GM21447 (cell line): ENCODE results near the gene CD209.
"Not testable (repeated sequence)": the region's sequence is repeated elsewhere in the genome, so short reads cannot be mapped to it uniquely, and the experiment has no call there.

Experiments
- ATAC-seq: cut with Tn5 transposase; IDR thresholded peaks from one replicate; pipeline ENCODE4 v1.9.1; 2021; ENCODE audit not compliant: unreplicated experiment

CD209 gene, protein sequence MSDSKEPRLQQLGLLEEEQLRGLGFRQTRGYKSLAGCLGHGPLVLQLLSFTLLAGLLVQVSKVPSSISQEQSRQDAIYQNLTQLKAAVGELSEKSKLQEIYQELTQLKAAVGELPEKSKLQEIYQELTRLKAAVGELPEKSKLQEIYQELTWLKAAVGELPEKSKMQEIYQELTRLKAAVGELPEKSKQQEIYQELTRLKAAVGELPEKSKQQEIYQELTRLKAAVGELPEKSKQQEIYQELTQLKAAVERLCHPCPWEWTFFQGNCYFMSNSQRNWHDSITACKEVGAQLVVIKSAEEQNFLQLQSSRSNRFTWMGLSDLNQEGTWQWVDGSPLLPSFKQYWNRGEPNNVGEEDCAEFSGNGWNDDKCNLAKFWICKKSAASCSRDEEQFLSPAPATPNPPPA

DNA sequence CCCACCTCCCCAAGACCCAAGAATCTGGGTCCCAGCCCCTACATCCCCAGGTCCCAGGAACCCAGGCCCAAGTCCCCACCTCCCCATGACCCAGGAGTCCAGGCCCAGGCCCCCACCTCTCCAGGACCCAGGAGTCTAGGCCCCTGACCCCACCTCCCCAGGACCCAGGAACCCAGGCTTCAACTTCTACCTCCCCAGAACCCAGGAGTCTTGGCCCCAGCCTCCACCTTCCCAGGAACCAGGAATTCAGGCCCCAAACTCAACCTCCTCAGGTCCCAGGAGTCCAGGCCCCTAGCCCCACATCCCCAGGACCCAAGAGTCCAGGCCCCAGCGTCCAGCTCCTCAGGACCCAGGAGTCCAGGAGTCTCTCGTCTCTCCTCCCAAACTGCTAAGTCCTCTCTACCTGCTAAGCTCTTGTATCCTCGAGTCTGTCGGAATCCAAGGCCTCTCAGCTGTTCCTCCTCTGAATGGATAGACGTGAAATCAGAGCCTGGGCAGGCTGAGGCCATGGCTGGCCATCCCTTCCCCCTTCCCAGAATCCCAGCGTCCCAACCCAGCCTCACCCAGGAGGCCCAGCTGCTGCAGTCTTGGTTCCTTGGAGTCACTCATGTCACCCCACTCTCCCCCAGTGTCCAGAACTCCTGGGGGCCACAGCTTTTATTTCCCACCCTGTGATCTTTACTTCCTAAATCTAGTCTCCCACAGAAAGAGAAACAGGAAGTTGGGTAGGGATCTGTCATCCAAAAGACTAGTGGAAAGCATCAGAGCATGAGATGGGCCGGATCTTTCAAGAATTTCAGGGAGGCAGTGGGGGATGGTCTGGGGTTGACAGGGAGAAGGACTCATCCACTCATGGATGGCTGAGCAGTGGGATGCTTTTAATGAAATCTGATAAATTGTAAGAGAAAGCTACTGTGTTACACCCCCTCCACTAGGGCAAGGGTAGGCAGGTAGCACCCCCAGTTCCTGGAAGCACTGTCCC, at the start of gene CD209:
TSS of gene CD209 (minus strand) at position 632 of the 982 bp plus-strand sequence. CDS start at position 609, 23 bp downstream.
- no peak for ATAC-seq

- ATAC-seq, result no peak
Observed at GRCh38 chr19:7795555-7796161, 48.3 kb upstream of the CD209 start.

DNA sequence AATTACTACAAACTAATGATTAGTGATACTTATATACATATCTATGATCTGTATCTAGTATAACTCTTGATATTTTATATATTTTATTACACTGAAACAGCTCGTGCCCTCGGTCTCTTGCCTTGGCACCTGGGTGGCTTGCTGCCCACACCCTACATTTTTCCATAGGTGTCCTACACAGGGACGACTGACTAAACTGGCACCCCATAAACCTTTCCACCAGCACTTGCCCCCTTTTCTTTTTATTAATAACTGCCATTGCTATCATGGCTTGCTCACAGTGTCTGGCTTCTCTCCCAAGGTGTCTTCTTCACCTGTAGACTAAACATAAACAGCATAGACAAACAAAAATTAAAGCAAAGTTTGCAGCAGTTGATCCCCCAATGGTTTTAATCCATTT, 46.2 kb upstream of the CD209 start:
- ATAC-seq, result no peak

GRCh38 chr19:7792701-7793100, 45.4 kb upstream of the CD209 start:
- ATAC-seq, result not testable (repeated sequence)

- no peak for ATAC-seq
Observed at GRCh38 chr19:7792281-7792680, 44.9 kb upstream of the CD209 start.

- ATAC-seq, result no peak
Observed at GRCh38 chr19:7790416-7790815, 43.1 kb upstream of the CD209 start.

GRCh38 chr19:7789447-7789846, 42.1 kb upstream of the CD209 start:
- ATAC-seq, result no peak

GRCh38 chr19:7788933-7789323, 41.6 kb upstream of the CD209 start:
- ATAC-seq, result no peak

GRCh38 chr19:7788178-7788932, 41.0 kb upstream of the CD209 start:
- ATAC-seq, result no peak

DNA sequence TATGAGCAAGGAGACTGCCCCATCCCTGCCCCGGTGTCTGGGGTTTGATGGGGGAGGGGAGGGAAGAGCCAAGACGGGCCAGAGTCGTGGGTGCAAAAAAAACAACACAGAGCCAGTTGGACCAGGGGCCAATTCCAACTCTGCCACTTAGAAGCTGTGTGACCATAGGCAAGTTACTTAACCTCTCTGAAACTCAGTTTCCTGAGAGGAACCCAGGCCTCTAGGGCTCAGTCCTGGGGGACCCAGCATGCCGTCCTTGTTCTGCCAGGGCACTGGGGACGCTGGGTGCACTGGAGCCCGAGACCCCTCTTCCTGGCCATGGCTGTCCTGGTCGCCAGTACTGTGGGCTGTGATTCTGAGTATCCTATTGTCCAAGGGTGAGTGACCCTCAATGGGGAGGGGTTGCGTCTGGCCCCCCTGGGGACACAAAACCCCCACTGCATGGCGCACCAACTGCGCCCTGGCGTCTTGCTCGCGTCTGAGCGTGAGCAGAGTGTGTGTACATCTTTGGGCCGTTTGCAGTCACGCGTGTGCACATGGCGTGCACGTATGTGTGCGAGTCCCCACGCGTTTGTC, 40.4 kb upstream of the CD209 start:
- no peak for ATAC-seq

DNA sequence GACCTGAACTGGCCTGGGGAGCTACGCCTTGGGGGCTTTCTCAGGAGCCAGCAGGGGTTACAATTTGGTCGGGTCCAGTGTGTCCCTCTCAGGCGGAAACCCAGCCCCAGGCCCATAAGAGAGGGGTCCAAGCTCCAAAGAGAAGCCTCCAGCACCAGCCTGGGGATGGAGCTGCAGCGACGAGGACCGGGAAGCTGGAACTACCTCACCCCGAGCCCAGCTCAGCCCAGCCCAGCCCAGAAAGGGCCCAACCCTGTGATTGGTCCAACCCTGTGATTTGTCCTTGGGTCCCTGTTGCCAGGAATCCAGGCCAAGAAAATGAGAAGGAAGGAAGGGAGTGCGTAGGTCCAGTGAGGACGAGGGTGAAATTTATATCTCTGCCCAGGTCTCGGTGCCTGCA, 39.8 kb upstream of the CD209 start:
- ATAC-seq, result no peak

DNA sequence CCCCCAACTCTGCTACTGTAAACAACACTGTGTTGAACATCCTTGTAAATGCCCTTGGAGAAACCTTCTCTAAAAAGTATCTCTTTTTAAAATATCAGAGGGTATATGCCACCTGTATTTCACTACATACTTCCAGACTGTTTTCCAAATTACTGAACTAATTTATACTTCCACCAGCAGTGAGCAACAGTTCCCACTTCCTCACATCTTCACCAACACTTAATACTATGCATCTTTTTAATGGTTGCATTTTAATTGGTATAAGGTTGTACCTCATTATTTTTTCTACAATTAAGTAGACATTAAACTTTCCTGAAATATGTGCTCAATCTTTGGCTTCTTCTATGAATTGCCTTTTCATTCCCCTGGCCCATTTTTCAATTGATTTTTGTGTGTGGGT, 37.5 kb upstream of the CD209 start:
- no peak for ATAC-seq

DNA sequence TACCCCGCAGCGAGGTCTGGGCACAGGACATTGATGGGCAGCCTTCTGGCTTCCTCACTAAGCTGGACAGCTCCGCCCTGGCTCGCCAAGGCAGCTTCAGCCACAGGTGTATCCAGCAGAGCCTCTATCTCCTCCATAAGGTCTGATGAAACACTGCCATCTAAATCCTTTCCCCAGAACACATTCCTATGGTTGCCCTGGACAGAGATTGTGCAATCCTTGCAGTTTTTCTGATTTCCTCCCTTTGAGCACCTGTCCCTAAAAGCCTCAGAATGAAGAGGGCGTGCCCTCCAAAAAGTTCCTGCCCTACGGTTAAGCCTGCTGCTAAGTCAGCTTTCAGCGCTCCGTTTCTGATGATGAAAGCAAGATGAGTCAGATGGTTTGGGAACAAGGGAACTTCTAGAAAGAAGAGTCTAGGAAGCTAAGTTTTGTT, 36.7 kb upstream of the CD209 start:
- ATAC-seq, result no peak

DNA sequence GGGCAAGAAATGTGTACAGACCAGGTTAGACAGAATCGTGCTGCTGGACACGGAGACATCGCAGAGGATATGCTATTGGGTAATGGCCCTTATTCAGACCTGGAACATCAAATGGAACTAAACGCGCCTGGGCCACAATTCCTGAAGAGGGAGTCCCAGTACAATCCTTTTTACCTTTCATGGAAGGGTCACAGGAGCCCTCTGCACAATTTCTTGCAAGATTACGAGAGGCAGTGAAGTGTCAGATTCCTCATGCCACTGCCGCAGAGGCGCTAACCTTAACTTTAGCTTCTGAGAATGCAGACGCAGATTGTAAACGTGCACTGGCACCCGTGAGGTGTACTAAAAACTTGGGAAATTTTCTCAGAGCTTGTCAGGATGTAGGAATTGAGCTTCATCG, 33.8 kb upstream of the CD209 start:
- no peak for ATAC-seq

DNA sequence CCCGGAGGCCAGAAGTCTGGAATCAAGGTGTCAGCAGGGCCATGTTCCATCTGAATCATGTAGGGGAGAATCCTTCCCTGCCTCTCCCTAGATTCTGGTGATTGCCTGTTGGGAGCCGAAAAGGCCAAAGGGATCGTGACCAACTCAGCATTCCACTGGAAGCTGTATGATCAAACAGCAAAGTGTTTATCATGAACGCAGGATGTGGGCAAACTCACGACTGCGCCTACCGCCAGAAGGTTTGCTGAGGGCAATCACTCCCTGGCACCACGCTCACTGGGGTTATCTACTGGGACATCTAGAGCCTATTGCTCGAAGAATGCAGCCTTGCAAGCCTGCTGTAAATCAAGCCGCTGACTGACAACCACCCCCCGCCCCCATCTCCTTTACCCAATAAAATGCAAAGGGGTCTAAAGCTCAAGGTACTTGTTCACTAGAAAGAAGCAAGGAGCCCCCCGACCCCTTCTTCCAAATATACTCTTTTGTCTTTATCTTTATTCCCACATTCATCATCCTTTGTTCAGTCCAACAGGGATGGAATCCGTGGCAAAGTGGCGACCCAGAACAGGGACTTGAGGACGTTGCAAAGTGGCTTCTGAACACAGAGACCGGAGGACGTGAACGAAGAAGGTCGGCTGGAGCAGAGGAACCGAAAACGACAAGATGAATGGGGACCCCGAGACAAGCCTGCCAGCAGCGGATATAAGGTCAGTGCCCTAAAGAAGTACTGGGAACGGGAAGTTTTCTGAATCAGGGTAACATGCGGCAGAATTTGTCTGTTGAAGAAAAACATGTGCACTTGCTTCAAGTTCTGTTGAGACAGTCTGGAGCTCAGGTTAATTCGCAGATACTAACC, 32.5 kb upstream of the CD209 start:
- no peak for ATAC-seq

- no peak for ATAC-seq
Observed at GRCh38 chr19:7778081-7778480, 30.7 kb upstream of the CD209 start.

GRCh38 chr19:7775761-7776160, 28.4 kb upstream of the CD209 start:
- no peak for ATAC-seq

- ATAC-seq, result no peak
Observed at GRCh38 chr19:7773841-7774240, 26.5 kb upstream of the CD209 start.

- ATAC-seq, result no peak
Observed at GRCh38 chr19:7772752-7773291, 25.5 kb upstream of the CD209 start.
